GM23338 (cell line): ENCODE measurements around the gene HGFAC. TPM values are rescaled to one million over a fixed set of nuclear protein-coding genes. Genes with fewer than 3 reads are reported as not detected.

Source experiments
- ATAC-seq: fragments of 200-7000 bp; cut with Tn5 transposase; 3 replicates; pipeline ENCODE4 v1.9.1; 2020
- DNase-seq: peaks from one replicate; pipeline ENCODE4 v3.0.0-alpha.2; 2015; ENCODE audit warnings: low spot score
- H2AFZ ChIP-seq: fragments of 200-600 bp; sonication (generic); 2 replicates; pipeline ENCODE4 v1.8.0; 2016; ENCODE audit warnings: antibody characterized with exemption, mild to moderate bottlenecking, moderate library complexity
- H3F3A ChIP-seq: fragments of 200-600 bp; sonication (generic); replicated peaks from 2 replicates; pipeline ENCODE4 v1.8.0; 2017; ENCODE audit warnings: antibody characterized with exemption, mixed run types, low read depth
- H3K27ac ChIP-seq: fragments of 200-600 bp; sonication (generic); 2 replicates; pipeline ENCODE4 v1.6.1; 2016; ENCODE audit warnings: low read depth
- H3K27me3 ChIP-seq: fragments of 200-600 bp; sonication (generic); 2 replicates; pipeline ENCODE4 v1.8.0; 2016; ENCODE audit warnings: mild to moderate bottlenecking, mixed run types, moderate library complexity; ENCODE audit not compliant: insufficient read depth
- H3K36me3 ChIP-seq: fragments of 200-600 bp; sonication (generic); 2 replicates; pipeline ENCODE4 v1.8.0; 2016; ENCODE audit warnings: mild to moderate bottlenecking; ENCODE audit not compliant: insufficient read depth
- H3K4me1 ChIP-seq: fragments of 200-600 bp; sonication (generic); 2 replicates; pipeline ENCODE4 v1.8.0; 2016; ENCODE audit warnings: mild to moderate bottlenecking, moderate library complexity; ENCODE audit not compliant: insufficient read depth
- H3K4me2 ChIP-seq: fragments of 200-600 bp; sonication (generic); 2 replicates; pipeline ENCODE4 v1.7.1; 2017; ENCODE audit warnings: mixed run types
- H3K4me3 ChIP-seq: fragments of 200-600 bp; sonication (generic); 2 replicates; pipeline ENCODE4 v1.6.1; 2016; ENCODE audit warnings: mixed run types
- H3K79me2 ChIP-seq: fragments of 200-600 bp; sonication (generic); replicated peaks from 2 replicates; pipeline ENCODE4 v1.8.0; 2017; ENCODE audit warnings: mild to moderate bottlenecking; ENCODE audit not compliant: insufficient read depth
- H3K9me2 ChIP-seq: fragments of 200-600 bp; sonication (generic); 2 replicates; pipeline ENCODE4 v1.8.0; 2017; ENCODE audit not compliant: insufficient read depth
- H4K20me1 ChIP-seq: fragments of 200-600 bp; sonication (generic); replicated peaks from 2 replicates; pipeline ENCODE4 v1.8.0; 2017; ENCODE audit warnings: mild to moderate bottlenecking; ENCODE audit not compliant: insufficient read depth
- H3K27ac Mint-ChIP-seq: 2 replicates; pipeline ENCODE4 v1.8.0; 2020; ENCODE audit warnings: inconsistent platforms, mild to moderate bottlenecking, moderate library complexity, mixed read lengths
- H3K27me3 Mint-ChIP-seq: 3 replicates; pipeline ENCODE4 v1.8.0; 2022; ENCODE audit warnings: low read depth, mild to moderate bottlenecking, moderate library complexity, mixed read lengths, inconsistent platforms; ENCODE audit not compliant: insufficient read depth, poor library complexity
- H3K36me3 Mint-ChIP-seq: 3 replicates; pipeline ENCODE4 v1.8.0; 2021; ENCODE audit warnings: low read depth, mild to moderate bottlenecking, inconsistent platforms, moderate library complexity, mixed read lengths
- H3K4me1 Mint-ChIP-seq: 3 replicates; pipeline ENCODE4 v1.8.0; 2020; ENCODE audit warnings: mild to moderate bottlenecking, inconsistent platforms, mixed read lengths
- H3K4me3 Mint-ChIP-seq: 3 replicates; pipeline ENCODE4 v1.8.0; 2021; ENCODE audit warnings: moderate library complexity, mild to moderate bottlenecking, inconsistent platforms, mixed read lengths
- H3K9me3 Mint-ChIP-seq: 3 replicates; pipeline ENCODE4 v1.8.0; 2020; ENCODE audit warnings: moderate library complexity, mild to moderate bottlenecking, inconsistent platforms, mixed read lengths
- CREB1 ChIP-seq: fragments of 250-450 bp; sonication (Bioruptor Pico); IDR thresholded peaks from 2 replicates; pipeline ENCODE4 v1.5.0; 2020; ENCODE audit warnings: low read depth, mild to moderate bottlenecking, moderate library complexity
- EZH2 ChIP-seq: fragments of 200-600 bp; sonication (generic); IDR thresholded peaks from one replicate; pipeline ENCODE4 v1.8.0; 2017; ENCODE audit warnings: antibody characterized with exemption, mild to moderate bottlenecking, low read depth; ENCODE audit not compliant: unreplicated experiment
- EZH2phosphoT487 ChIP-seq: fragments of 200-600 bp; sonication (generic); IDR thresholded peaks from one replicate; pipeline ENCODE4 v1.8.1; 2018; ENCODE audit warnings: antibody characterized with exemption; ENCODE audit not compliant: unreplicated experiment
- JUNB ChIP-seq: IDR thresholded peaks from one replicate; pipeline ENCODE4 v1.6.1; 2016; ENCODE audit warnings: antibody characterized with exemption; ENCODE audit not compliant: unreplicated experiment
- NANOG ChIP-seq: IDR thresholded peaks from 2 replicates; pipeline ENCODE4 v1.6.1; 2016; ENCODE audit warnings: antibody characterized with exemption, borderline replicate concordance
- POLR2AphosphoS5 ChIP-seq: IDR thresholded peaks from 2 replicates; pipeline ENCODE4 v1.6.1; 2016; ENCODE audit warnings: antibody characterized with exemption, low read depth
- STAT1 ChIP-seq: IDR thresholded peaks from one replicate; pipeline ENCODE4 v1.6.1; 2016; ENCODE audit warnings: antibody characterized with exemption; ENCODE audit not compliant: unreplicated experiment
- ZNF114 ChIP-seq: fragments of 250-450 bp; sonication (Bioruptor Pico); IDR thresholded peaks from 2 replicates; pipeline ENCODE4 v1.5.0; 2020; ENCODE audit warnings: mild to moderate bottlenecking, moderate library complexity
- ZNF331 ChIP-seq: fragments of 250-450 bp; sonication (Bioruptor Pico); IDR thresholded peaks from 2 replicates; pipeline ENCODE4 v1.5.0; 2020; ENCODE audit warnings: low read depth, mild to moderate bottlenecking, moderate library complexity
- polyA plus RNA-seq: library from polyadenylated mRNA; unstranded; fragments of >200 nt; fragmentation: Nextera tagmentation; extraction: Ambion mirVana; gene quantifications from 2 replicates; pipeline ENCODE4 v1.2.1, GENCODE V29; 2016
- total RNA-seq: library from RNA; depleted of rRNA; stranded (reverse); fragments of >200 nt; shearing (Covaris generic); gene quantifications from 2 replicates; pipeline ENCODE4 v1.2.3, GENCODE V29; 2014
- TF ChIP-seq, protein P1 (sequence below): IDR thresholded peaks from one replicate; pipeline ENCODE4 v1.6.1; 2018; ENCODE audit warnings: antibody characterized with exemption; ENCODE audit not compliant: unreplicated experiment
- TF ChIP-seq, protein P2 (sequence below), 2 experiments: fragments of 200-600 bp in 1 of 2; sonication (generic) in 1 of 2; conservative IDR thresholded peaks; 2 replicates each; pipeline versions ENCODE4 v1.5.1 to v1.6.1; 2016 to 2017; ENCODE audit warnings: antibody characterized with exemption in 2 of 2, low read depth in 2 of 2, mild to moderate bottlenecking in 2 of 2, moderate library complexity in 1 of 2
- TF ChIP-seq, protein P3 (sequence below): IDR thresholded peaks from 2 replicates; pipeline ENCODE4 v1.6.1; 2016; ENCODE audit warnings: antibody characterized with exemption
- TF ChIP-seq, protein P4 (sequence below): fragments of 250-450 bp; sonication (Bioruptor Pico); IDR thresholded peaks from 2 replicates; pipeline ENCODE4 v1.5.0; 2020; ENCODE audit warnings: mild to moderate bottlenecking, moderate library complexity

HGFAC gene
- total and polyA plus RNA-seq, 2 experiments from 2014 or later = 0.94 TPM; not detected in 1

DNA sequence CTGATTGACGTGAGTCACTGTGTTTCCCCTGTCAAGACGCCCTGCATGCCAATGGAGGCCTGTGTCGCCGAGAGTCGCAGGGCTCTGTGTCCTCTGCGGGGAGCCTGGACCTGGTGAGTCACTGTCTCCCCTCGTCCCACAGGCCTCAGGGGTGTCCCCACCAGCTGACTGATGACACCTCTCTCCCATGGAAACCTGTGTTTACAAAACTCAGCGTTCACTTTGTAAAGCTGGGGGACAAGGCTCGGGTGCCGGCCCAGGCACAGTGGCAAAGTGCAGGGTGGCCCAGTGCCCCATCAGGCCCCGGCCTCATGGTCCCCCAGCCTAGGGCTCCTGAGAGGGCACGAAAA is 21.2 kb upstream of the HGFAC start:
- Mint-ChIP-seq H3K4me3 (no peak overlapping the region), H3K4me1 (peaks cover 4% of the 10 kb centered on the region; the same call in 1 of the 3 replicates), H3K27ac (no peak overlapping the region), H3K27me3 (peaks cover 19% of the 10 kb centered on the region), H3K9me3 (no peaks in the 10 kb centered on the region), H3K36me3 (no peaks in the 10 kb centered on the region)
- Histone ChIP-seq H3K36me3 (no peaks in the 10 kb centered on the region), H3K4me1 (no peaks in the 10 kb centered on the region), H3K79me2 (no peaks in the 10 kb centered on the region), H3K27ac (no peak overlapping the region), H3K4me2 (no peak overlapping the region), H2AFZ (no peak overlapping the region), H4K20me1 (no peaks in the 10 kb centered on the region), H3K4me3 (no peak overlapping the region), H3F3A (no peaks in the 10 kb centered on the region), H3K9me2 (no peaks in the 10 kb centered on the region), H3K27me3 (no peaks in the 10 kb centered on the region)
- DNase-seq = no peak
- TF ChIP-seq EZH2 (no peak), POLR2AphosphoS5 (no peak), JUNB (no peak), ZNF331 (CRISPR knock-in tag) (no peak), NANOG (no peak), CREB1 (CRISPR knock-in tag) (no peak), STAT1 (no peak), EZH2phosphoT487 (no peak), ZNF114 (CRISPR knock-in tag) (no peak)
- TF ChIP-seq, protein P1, sequence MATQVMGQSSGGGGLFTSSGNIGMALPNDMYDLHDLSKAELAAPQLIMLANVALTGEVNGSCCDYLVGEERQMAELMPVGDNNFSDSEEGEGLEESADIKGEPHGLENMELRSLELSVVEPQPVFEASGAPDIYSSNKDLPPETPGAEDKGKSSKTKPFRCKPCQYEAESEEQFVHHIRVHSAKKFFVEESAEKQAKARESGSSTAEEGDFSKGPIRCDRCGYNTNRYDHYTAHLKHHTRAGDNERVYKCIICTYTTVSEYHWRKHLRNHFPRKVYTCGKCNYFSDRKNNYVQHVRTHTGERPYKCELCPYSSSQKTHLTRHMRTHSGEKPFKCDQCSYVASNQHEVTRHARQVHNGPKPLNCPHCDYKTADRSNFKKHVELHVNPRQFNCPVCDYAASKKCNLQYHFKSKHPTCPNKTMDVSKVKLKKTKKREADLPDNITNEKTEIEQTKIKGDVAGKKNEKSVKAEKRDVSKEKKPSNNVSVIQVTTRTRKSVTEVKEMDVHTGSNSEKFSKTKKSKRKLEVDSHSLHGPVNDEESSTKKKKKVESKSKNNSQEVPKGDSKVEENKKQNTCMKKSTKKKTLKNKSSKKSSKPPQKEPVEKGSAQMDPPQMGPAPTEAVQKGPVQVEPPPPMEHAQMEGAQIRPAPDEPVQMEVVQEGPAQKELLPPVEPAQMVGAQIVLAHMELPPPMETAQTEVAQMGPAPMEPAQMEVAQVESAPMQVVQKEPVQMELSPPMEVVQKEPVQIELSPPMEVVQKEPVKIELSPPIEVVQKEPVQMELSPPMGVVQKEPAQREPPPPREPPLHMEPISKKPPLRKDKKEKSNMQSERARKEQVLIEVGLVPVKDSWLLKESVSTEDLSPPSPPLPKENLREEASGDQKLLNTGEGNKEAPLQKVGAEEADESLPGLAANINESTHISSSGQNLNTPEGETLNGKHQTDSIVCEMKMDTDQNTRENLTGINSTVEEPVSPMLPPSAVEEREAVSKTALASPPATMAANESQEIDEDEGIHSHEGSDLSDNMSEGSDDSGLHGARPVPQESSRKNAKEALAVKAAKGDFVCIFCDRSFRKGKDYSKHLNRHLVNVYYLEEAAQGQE = no peak
- TF ChIP-seq, protein P2, sequence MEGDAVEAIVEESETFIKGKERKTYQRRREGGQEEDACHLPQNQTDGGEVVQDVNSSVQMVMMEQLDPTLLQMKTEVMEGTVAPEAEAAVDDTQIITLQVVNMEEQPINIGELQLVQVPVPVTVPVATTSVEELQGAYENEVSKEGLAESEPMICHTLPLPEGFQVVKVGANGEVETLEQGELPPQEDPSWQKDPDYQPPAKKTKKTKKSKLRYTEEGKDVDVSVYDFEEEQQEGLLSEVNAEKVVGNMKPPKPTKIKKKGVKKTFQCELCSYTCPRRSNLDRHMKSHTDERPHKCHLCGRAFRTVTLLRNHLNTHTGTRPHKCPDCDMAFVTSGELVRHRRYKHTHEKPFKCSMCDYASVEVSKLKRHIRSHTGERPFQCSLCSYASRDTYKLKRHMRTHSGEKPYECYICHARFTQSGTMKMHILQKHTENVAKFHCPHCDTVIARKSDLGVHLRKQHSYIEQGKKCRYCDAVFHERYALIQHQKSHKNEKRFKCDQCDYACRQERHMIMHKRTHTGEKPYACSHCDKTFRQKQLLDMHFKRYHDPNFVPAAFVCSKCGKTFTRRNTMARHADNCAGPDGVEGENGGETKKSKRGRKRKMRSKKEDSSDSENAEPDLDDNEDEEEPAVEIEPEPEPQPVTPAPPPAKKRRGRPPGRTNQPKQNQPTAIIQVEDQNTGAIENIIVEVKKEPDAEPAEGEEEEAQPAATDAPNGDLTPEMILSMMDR (conservative IDR thresholded peaks at IDR 0.05; ENCODE audit: low read depth in 2 of 2) = no peak
- TF ChIP-seq, protein P3, sequence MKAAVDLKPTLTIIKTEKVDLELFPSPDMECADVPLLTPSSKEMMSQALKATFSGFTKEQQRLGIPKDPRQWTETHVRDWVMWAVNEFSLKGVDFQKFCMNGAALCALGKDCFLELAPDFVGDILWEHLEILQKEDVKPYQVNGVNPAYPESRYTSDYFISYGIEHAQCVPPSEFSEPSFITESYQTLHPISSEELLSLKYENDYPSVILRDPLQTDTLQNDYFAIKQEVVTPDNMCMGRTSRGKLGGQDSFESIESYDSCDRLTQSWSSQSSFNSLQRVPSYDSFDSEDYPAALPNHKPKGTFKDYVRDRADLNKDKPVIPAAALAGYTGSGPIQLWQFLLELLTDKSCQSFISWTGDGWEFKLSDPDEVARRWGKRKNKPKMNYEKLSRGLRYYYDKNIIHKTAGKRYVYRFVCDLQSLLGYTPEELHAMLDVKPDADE = no peak
- TF ChIP-seq, protein P4, sequence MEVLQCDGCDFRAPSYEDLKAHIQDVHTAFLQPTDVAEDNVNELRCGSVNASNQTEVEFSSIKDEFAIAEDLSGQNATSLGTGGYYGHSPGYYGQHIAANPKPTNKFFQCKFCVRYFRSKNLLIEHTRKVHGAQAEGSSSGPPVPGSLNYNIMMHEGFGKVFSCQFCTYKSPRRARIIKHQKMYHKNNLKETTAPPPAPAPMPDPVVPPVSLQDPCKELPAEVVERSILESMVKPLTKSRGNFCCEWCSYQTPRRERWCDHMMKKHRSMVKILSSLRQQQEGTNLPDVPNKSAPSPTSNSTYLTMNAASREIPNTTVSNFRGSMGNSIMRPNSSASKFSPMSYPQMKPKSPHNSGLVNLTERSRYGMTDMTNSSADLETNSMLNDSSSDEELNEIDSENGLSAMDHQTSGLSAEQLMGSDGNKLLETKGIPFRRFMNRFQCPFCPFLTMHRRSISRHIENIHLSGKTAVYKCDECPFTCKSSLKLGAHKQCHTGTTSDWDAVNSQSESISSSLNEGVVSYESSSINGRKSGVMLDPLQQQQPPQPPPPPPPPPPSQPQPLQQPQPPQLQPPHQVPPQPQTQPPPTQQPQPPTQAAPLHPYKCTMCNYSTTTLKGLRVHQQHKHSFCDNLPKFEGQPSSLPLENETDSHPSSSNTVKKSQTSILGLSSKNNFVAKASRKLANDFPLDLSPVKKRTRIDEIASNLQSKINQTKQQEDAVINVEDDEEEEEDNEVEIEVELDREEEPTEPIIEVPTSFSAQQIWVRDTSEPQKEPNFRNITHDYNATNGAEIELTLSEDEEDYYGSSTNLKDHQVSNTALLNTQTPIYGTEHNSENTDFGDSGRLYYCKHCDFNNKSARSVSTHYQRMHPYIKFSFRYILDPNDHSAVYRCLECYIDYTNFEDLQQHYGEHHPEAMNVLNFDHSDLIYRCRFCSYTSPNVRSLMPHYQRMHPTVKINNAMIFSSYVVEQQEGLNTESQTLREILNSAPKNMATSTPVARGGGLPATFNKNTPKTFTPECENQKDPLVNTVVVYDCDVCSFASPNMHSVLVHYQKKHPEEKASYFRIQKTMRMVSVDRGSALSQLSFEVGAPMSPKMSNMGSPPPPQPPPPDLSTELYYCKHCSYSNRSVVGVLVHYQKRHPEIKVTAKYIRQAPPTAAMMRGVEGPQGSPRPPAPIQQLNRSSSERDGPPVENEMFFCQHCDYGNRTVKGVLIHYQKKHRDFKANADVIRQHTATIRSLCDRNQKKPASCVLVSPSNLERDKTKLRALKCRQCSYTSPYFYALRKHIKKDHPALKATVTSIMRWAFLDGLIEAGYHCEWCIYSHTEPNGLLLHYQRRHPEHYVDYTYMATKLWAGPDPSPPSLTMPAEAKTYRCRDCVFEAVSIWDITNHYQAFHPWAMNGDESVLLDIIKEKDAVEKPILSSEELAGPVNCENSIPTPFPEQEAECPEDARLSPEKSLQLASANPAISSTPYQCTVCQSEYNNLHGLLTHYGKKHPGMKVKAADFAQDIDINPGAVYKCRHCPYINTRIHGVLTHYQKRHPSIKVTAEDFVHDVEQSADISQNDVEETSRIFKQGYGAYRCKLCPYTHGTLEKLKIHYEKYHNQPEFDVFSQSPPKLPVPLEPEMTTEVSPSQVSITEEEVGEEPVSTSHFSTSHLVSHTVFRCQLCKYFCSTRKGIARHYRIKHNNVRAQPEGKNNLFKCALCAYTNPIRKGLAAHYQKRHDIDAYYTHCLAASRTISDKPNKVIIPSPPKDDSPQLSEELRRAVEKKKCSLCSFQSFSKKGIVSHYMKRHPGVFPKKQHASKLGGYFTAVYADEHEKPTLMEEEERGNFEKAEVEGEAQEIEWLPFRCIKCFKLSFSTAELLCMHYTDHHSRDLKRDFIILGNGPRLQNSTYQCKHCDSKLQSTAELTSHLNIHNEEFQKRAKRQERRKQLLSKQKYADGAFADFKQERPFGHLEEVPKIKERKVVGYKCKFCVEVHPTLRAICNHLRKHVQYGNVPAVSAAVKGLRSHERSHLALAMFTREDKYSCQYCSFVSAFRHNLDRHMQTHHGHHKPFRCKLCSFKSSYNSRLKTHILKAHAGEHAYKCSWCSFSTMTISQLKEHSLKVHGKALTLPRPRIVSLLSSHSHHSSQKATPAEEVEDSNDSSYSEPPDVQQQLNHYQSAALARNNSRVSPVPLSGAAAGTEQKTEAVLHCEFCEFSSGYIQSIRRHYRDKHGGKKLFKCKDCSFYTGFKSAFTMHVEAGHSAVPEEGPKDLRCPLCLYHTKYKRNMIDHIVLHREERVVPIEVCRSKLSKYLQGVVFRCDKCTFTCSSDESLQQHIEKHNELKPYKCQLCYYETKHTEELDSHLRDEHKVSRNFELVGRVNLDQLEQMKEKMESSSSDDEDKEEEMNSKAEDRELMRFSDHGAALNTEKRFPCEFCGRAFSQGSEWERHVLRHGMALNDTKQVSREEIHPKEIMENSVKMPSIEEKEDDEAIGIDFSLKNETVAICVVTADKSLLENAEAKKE (CRISPR knock-in tag) = no peak
- no peak for ATAC-seq
